IPS-18c (cell line): ENCODE data around the gene TAPBPL.
"Not testable (repeated sequence)": the region's sequence is repeated elsewhere in the genome, so short reads cannot be mapped to it uniquely, and the experiment has no call there.

Experiments
- H3K4me3 ChIP-seq: 2 replicates; pipeline ENCODE4 v1.7.0; 2013; ENCODE audit warnings: low read depth, mild to moderate bottlenecking, low read length, moderate library complexity; ENCODE audit not compliant: insufficient read depth
- H3K9me3 ChIP-seq: one replicate; pipeline ENCODE4 v1.6.1; 2013; ENCODE audit warnings: mild to moderate bottlenecking, low read length, moderate library complexity; ENCODE audit not compliant: control insufficient read depth, insufficient read depth

The TAPBPL gene

DNA sequence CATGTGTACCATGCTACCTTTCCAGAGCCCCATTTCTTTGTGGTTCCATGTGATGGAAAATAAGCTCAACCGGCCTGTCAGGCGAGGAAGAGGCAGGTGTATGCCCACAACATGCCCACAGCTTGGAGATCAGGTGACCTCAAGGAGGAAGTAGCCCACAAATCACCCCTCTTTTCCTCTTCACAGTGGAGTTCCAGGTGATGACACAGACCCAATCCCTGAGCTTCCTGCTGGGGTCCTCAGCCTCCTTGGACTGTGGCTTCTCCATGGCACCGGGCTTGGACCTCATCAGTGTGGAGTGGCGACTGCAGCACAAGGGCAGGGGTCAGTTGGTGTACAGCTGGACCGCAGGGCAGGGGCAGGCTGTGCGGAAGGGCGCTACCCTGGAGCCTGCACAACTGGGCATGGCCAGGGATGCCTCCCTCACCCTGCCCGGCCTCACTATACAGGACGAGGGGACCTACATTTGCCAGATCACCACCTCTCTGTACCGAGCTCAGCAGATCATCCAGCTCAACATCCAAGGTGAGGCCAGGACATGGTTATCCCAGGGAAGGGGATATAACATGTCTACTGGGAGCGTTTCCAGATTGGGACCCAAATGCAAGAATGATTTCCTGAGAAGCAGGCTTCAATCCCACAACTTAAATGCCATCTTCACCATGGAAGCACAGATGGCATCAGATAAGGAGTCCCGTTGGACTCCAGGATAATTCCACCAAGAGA lies 5.5 kb downstream of the TAPBPL start:
- H3K4me3 ChIP-seq = no peak overlapping the region
- H3K9me3 ChIP-seq = no peaks in the 10 kb centered on the region

DNA sequence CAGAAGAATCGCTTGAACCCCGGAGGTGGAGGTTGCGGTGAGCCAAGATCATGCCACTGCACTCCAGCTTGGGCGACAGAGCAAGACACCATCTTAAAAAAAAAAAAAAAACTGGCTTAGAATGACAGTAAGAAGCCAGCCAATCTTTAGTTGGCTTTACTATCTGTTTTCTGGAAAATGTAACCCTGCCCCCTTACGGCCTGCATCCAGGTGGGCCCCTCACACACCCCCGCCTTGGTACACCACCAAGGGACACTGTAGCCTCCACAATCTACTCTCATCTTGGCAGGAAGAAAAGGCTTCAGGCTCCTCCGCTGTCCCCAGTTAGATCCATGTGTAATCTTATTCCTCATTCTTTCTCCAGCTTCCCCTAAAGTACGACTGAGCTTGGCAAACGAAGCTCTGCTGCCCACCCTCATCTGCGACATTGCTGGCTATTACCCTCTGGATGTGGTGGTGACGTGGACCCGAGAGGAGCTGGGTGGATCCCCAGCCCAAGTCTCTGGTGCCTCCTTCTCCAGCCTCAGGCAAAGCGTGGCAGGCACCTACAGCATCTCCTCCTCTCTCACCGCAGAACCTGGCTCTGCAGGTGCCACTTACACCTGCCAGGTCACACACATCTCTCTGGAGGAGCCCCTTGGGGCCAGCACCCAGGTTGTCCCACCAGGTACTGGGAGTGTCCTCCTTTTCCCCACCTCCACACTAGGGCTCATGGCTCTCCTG lies 6.6 kb downstream of the TAPBPL start:
- Histone ChIP-seq H3K9me3 (no peaks in the 10 kb centered on the region), H3K4me3 (no peak overlapping the region)

DNA sequence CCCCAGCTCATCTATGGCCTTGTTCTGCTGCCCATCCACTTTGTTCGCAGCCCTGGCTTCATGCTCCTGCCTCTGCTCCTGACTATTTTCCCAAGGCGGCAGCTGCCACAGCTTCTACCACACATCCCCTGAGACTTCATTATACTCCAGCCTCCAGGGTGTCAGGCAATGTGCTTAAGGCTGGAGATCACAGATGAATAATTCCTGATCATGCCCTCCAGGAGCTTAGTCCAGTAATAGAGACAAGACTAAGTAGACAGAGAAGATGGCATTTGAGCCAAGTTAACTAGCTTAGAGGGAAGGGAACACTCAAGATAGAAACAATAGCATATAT lies 7.1 kb downstream of the TAPBPL start:
- Histone ChIP-seq H3K9me3 (no peaks in the 10 kb centered on the region), H3K4me3 (no peak overlapping the region)

DNA sequence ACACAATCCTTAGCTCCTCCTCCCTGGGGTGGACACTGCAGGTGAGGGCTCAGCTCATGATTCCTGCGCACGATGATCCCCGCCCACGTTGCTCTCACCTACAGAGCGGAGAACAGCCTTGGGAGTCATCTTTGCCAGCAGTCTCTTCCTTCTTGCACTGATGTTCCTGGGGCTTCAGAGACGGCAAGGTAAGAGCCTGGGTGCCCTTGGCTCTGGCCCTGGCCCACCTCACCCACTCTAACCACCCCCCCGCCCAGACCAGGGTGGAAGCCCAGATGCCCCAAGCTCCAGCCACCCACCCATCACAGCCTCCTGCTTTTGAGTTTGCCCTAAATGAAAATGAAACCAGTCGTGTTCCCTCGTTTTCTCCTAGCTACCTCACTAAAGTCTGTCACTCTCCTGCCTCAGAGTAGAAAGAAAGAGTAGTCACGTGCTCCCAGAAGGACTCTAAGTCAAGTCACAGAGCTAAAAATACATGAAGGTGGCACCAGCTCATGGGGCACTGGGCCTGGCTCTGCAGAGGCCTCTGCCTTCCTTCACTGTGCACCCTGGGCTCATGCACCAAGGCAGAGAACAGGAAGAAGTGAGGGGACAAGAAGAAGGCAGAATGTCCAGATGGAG lies 9.0 kb downstream of the TAPBPL start:
- H3K4me3 ChIP-seq = no peak overlapping the region

DNA sequence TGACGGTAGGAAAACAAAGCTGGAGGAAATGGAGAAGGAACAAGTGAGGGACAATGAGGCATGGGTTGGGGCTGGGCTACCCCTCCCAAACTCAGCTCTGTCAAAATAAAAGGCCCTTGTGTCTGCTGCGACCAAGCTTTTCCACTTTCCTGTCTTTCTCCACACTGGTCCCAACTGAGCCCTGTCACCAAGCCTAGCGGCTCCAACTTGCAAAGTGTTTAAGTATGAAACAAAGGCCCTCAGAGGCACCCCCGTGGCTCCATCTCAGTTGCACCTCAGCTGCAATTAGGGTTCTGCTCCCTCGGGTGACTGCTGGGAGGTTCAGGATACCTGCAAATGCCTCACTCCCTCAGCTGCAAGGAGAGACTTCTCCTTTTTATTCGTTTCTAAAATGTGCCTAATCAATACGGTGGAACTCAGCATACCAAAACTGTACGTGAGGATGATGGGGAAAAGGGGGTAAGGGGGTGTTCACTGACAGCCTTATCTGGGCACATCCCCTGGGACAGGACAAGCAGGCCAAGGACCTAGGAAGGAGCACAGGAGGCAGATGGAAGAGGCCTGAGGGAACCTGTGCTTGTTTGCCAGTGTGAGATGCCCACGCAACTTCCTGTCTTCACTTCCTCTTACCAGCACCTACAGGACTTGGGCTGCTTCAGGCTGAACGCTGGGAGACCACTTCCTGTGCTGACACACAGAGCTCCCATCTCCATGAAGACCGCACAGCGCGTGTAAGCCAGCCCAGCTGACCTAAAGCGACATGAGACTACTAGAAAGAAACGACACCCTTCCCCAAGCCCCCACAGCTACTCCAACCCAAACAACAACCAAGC lies 9.8 kb downstream of the TAPBPL start:
- no peak overlapping the region for H3K4me3 ChIP-seq
- no peaks in the 10 kb centered on the region for H3K9me3 ChIP-seq

More for the DNA sequence above, 9.0 kb downstream of the TAPBPL start:
- H3K9me3 ChIP-seq = no peaks in the 10 kb centered on the region

DNA sequence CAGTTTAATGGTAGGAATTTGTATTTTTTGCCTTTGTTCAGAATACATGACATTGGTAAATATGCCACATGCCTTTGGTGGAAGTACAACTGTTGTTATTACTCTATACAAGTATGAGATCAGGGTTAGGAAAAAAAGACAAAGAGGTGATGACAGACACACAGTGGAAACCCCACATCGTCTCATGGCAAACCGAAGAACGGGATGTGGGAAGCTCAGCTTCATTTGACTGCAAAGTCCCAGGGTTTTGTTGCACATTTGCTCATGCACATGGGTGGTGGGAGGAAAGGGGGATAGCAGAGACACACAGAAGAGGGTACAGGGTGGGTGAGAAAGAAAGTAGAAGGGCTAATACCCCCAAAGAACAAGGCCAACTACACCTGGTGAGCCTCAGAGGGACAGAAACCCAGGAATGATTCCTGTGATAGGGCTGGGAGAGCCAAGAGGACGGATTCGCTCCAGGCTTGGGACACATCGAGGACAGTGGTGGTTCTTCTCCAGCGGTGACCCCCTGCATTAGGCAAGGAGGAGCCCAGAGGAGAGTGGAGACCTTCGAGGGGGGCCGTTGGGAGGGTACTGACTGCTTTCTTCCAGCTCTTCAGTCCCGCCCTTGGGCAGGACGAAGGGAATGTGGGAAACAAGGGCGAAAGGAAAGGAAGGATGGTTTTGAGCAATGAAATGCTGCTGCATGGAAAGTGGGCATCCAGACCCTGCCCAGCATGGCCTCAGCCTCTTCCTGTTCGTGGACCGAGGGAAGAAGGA lies 10.6 kb downstream of the TAPBPL start:
- H3K4me3 ChIP-seq = no peak overlapping the region
- H3K9me3 ChIP-seq = no peaks in the 10 kb centered on the region

DNA sequence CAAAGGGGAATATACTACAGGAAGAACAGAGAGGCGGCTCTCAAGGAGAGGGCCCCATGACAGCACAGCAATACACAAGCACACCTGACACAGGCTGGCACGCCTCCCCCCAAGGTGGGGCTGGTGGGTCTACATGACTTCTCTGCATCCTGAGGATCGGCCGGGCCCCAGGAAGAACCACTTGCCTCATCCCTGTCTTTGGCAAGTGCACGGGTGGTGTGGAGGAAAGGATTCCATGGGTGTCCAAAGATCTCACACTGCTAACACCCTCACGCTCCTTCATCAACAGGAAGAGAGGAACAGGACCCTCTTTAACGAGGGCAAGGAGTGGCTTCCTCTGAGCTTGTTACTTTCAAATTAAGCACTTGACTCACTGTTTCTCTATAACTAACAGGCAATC lies 11.4 kb downstream of the TAPBPL start:
- no peak overlapping the region for H3K4me3 ChIP-seq
- H3K9me3 ChIP-seq = no peaks in the 10 kb centered on the region

DNA sequence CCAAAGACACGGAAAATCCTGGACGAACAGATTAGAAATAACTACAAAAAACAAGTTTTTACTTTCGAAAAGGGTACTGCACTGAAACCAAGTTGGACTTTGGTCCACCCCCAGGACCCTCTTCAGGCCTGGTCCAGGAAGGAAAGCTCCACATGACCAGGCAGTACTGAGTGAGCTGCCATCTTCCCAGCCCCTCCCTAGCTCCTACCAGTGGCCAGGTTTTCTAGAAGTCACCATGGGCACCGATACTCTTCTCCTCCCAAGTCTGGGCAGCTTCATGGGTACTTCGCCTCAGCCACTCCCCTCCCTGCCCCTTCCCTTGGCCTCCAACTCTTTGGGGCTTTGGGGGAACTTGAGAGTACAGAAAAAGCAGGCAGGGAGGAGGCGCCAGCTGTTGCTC lies 12.0 kb downstream of the TAPBPL start:
- H3K9me3 ChIP-seq = no peaks in the 10 kb centered on the region
- no peak overlapping the region for H3K4me3 ChIP-seq

DNA sequence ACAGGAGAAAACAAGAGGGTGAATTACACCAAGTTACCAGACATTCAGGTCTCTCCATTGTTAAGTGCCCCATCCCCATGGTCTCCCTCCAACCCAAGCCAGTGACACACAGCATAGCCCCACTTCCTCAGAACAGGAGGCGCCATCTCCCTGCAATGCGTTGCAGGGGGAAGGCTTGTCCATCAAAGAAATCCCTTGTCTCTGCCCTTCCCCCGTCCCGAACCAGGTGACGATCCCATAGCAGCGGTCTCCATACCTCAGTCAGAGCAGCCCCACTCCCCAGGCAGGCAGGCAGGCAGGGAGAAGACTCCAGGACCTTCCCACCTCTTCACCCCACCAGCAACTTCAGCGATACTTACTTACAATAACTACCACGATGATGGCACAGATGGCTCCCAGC lies 12.7 kb downstream of the TAPBPL start:
- no peak overlapping the region for H3K4me3 ChIP-seq

DNA sequence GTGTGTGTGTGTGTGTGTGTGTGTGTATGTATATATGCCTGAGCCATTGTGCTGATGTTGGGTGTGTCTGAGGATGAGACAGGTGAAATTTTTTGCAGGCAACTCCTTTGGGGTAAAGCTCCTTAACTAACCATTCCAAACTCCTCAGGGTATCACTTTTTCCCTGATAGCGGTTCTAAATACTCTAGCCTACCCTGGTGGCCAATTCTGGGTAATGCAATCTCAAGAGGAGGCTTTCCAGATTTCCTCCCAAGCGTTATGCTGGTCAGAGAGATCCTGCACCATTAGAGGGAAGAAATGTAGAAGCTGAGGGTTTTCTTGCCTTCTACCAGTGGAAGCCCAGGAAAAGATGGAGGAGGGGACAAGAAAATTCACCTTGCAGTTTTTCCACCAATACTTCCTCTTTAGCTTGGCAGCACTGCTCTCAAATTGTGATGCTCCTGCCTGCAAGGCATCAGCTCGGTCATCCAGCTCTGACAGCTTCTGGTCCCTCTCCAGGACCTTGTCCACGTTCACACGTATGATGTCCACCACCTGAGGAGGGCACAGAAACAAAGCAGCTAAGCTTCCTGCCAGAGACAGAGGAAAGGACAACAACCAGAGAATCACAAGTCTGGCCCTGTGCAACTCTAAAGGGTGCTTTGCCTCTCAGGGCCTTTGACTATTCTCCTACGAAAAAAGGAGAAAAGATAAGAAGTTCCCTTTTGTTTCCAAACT lies 13.8 kb downstream of the TAPBPL start:
- Histone ChIP-seq H3K4me3 (no peak overlapping the region), H3K9me3 (no peaks in the 10 kb centered on the region)

More for the DNA sequence above, 12.7 kb downstream of the TAPBPL start:
- H3K9me3 ChIP-seq = no peaks in the 10 kb centered on the region

DNA sequence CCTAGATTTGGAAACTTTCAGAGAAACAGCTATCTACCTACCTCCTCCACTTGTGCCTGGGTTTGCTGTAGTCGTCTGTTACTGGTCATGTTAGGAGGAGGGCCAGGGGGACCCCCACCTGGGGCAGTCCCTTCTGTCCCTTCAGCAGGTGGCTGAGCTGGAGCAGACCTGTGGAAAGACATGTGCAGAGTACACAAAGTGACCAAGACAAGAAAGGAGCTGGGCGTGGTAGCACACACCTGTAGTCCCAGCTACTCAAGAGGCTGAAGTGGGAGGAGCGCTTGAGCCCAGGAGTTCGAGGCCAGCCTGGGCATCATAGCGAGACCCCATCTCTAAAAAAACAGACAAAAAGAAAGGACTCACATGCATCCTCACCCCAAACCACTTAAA lies 14.3 kb downstream of the TAPBPL start:
- no peaks in the 10 kb centered on the region for H3K9me3 ChIP-seq
- H3K4me3 ChIP-seq = no peak overlapping the region

DNA sequence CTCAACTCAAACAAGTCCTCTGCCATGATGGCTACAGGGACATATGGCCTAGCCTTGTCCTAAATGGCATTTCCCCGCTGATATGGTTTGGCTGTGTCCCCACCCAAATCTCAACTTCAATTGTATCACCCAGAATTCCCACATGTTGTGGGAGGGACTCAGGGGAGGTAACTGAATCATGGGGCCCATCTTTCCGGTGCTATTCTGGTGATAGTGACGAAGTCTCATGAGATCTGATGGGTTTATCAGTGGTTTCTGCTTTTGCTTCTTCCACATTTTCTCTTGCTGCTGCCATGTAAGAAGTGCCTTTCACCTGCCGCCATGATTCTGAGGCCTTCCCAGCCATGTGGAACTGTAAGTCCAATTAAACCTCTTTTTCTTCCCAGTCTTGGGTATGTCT lies 14.9 kb downstream of the TAPBPL start:
- H3K9me3 ChIP-seq, H3K4me3 ChIP-seq: not testable (repeated sequence)

DNA sequence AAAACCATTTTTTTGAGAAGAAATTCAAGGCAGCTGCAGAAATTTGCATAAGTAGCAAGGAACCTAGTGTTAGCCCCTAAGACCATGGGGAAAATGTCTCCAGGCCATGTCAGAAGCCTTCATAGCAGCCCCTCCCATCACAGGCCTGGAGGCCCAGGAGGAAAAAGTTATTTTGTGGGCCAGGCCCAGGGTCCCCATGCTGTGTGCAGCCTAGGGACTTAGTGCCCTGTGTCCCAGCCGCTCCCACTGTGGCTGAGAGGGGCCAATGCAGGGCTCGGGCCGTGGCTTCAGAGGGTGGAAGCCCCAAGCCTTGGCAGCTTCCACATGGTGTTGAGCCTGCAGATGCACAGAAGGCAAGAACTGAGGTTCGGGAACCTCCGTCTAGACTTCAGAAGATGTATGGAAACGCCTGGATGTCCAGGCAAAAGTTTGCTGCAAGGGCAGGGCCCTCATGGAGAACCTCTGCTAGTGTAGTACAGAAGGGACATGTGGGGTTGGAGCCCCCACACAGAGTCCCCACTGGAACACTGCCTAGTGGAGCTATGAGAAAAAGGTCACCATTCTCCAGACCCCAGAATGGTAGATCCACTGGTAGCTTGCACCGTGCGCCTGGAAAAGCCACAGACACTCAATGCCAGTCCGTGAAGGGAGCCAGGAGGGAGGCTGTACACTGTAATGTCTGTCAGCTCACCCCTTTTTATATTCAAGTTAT lies 15.9 kb downstream of the TAPBPL start:
- H3K4me3 ChIP-seq = not testable (repeated sequence)

DNA sequence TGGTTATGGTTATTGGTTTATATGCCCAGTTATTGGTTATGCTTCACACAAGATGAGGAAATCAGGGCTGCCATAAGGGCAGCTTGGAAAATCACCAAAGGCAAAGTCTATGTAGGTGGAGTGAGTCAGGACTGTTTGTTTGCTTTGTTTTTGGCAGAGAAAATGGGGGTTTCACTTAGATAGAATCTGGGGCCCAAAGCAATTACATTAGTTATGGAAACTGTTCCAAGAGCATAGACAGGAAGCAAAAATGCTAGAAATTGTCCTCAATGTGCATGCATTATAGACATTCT lies 16.4 kb downstream of the TAPBPL start:
- Histone ChIP-seq H3K9me3 (no peaks in the 10 kb centered on the region), H3K4me3 (no peak overlapping the region)

More for the DNA sequence above, 15.9 kb downstream of the TAPBPL start:
- not testable (repeated sequence) for H3K9me3 ChIP-seq

DNA sequence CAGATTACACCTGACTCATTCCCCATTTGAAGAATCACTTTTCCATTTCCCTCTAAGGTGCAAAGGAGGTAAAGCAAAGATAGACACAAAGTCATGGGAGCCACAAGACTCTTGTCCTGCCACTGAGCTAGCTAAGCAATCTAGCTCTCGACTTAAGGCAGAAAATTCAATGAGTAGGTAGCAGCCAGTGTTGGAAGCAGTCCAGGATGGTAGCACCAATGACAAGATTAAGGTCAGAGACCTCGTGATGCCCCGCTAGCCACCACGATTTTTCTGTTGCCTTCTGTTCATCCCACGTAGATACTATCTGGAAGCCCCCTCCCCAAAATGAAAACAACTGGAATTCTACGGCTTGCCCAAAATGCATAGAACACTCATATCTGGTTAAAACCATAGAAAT lies 17.2 kb downstream of the TAPBPL start:
- H3K4me3 ChIP-seq = peak overlapping the region; percentile 96; the same call in 1 of the 2 replicates

More for the DNA sequence above, 17.2 kb downstream of the TAPBPL start:
- no peaks in the 10 kb centered on the region for H3K9me3 ChIP-seq
